Stimulated activated naive CD8-positive, alpha-beta T cell treated with anti-CD3 and anti-CD28 coated beads, Interleukin-15, Interleukin-2, amounts not matched to agents 100 ng/mL and 50 ng/mL, for 24 hours (primary cell): ENCODE measurements around the gene BIRC7.

Source experiments
- H3K27ac Mint-ChIP-seq: one replicate; pipeline ENCODE4 v1.8.0; 2021; ENCODE audit warnings: mild to moderate bottlenecking, mixed read lengths
- H3K27me3 Mint-ChIP-seq: one replicate; pipeline ENCODE4 v1.8.0; 2021; ENCODE audit warnings: mixed read lengths
- H3K36me3 Mint-ChIP-seq: one replicate; pipeline ENCODE4 v1.8.0; 2021; ENCODE audit warnings: low read depth, mixed read lengths
- H3K4me1 Mint-ChIP-seq: one replicate; pipeline ENCODE4 v1.8.0; 2021; ENCODE audit warnings: low read depth, mixed read lengths
- H3K4me3 Mint-ChIP-seq: one replicate; pipeline ENCODE4 v1.8.0; 2021; ENCODE audit warnings: mild to moderate bottlenecking, mixed read lengths
- H3K9me3 Mint-ChIP-seq: one replicate; pipeline ENCODE4 v1.8.0; 2021; ENCODE audit warnings: mixed read lengths

BIRC7 gene

GRCh38 chr20:63235399-63235983 lies at the start of gene BIRC7:
Gene BIRC7, plus strand, starts transcription at chr20:63235905. Its CDS starts 192 bp downstream, at chr20:63236097.
- no peaks in the 10 kb centered on the region for H3K36me3 Mint-ChIP-seq
- H3K4me1 Mint-ChIP-seq: no peaks in the 10 kb centered on the region
- no peaks in the 10 kb centered on the region for H3K9me3 Mint-ChIP-seq
- H3K4me3 Mint-ChIP-seq: no peak within 1 kb of the TSS
- no peak within 1 kb of the TSS for H3K27ac Mint-ChIP-seq
- H3K27me3 Mint-ChIP-seq: peaks cover 15% of the 10 kb centered on the region

DNA sequence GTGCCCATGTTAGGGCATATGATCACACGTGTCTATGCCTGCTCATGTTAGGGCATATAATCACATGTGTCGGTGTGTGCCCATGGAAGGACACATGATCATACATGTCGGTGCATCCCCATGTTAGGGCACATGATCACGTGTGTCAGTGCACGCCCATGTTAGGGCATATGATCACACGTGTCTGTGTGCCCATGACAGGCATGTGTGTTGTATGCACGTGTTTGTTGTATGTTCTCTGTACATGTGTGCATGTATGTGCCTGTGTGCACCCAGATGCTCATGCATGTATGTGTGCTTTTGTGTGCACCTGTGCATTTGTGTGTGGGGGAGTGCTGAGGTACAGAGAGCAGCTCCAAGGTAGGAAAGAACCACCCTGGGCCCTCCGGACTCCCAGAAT lies 49.6 kb upstream of the BIRC7 start:
- Mint-ChIP-seq H3K4me3 (no peak overlapping the region), H3K9me3 (no peaks in the 10 kb centered on the region), H3K27ac (no peak overlapping the region)

GRCh38 chr20:63186528-63187316 lies 49.0 kb upstream of the BIRC7 start:
- no peaks in the 10 kb centered on the region for H3K36me3 Mint-ChIP-seq
- no peak overlapping the region for H3K27ac Mint-ChIP-seq
- no peak overlapping the region for H3K4me3 Mint-ChIP-seq
- peaks cover 8% of the 10 kb centered on the region for H3K27me3 Mint-ChIP-seq
- H3K4me1 Mint-ChIP-seq: no peaks in the 10 kb centered on the region
- no peaks in the 10 kb centered on the region for H3K9me3 Mint-ChIP-seq

More for the DNA sequence above, 49.6 kb upstream of the BIRC7 start:
- Mint-ChIP-seq H3K36me3 (no peaks in the 10 kb centered on the region), H3K4me1 (no peaks in the 10 kb centered on the region), H3K27me3 (peaks cover 8% of the 10 kb centered on the region)

DNA sequence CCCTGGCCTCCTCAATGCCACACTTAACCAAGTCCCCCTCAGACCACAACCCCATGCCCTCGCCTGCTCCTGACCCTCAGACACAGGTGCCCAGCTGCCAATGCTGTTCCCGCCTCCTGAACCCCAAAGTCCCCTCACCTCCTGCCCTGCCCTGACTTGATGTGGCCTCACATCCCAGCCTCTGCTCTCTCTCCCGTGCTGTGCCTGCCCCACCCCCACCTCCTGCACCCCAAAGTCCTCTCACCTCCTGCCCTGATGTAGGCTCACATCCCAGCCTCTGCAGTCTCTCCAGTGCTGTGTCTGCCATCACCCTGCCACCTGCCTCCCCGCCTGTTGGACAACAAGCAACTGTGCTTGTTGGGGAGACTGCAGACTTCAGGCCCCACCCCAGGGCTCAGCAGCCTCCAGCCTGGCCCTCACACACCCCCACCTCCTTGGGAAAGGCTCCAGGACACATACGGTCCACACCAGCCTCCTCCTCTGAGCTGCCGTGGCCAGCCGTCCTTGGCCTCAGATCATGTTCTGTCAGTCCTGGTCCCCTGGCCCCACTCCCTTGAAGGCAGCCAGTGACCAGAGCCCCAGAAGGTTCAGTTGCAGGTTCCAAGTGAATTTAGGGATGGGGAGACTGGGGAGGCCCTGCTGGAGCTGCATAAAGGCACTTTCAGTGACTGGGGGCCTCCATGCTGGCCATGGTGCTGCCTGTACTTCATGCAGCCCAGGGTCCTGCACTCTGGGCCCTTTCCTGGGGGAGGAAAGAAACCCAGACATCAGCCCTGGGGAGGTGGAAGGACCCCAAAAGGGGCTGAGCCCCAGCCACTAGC lies 48.2 kb upstream of the BIRC7 start:
- Mint-ChIP-seq H3K27ac (no peak overlapping the region), H3K4me3 (no peak overlapping the region), H3K4me1 (no peaks in the 10 kb centered on the region), H3K36me3 (no peaks in the 10 kb centered on the region), H3K27me3 (peaks cover 3% of the 10 kb centered on the region), H3K9me3 (no peaks in the 10 kb centered on the region)

GRCh38 chr20:63188159-63188442 lies 47.6 kb upstream of the BIRC7 start:
- H3K9me3 Mint-ChIP-seq: no peaks in the 10 kb centered on the region
- H3K4me1 Mint-ChIP-seq: no peaks in the 10 kb centered on the region
- H3K36me3 Mint-ChIP-seq: no peaks in the 10 kb centered on the region
- no peak overlapping the region for H3K4me3 Mint-ChIP-seq
- H3K27me3 Mint-ChIP-seq: peaks cover 3% of the 10 kb centered on the region
- no peak overlapping the region for H3K27ac Mint-ChIP-seq

DNA sequence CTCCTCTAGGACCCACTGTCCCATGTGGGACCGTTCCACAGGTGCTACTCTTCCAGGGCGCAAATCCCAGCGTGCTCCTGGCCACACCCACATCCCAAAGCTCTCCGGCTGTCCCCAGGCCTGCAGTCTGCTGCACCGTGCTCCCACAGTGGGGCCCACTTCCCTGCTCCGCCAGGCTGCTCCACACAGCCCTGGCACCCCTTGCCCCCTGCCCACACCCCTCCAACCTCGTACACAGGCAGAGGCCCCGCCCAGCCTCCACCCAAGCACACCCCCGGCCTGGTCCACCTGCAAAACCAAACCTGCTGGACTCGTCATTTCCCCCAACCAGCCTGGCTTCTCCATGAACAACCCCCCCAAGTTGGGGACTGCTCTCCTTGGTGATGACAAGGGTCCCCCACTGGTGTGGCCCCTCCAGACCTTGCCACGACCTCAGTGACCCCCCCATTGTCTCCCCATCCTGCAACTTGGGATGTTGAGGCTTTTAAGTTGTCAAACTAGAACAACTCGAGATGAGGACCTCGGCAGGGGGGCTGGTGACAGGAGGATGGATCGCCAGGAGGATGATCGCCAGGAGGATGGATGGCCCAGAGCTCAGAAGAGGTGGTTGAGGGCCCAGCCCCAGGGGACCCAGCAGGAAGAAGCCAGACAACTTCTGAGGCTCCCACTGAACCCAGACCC lies 46.9 kb upstream of the BIRC7 start:
- Mint-ChIP-seq H3K4me3 (no peak overlapping the region), H3K36me3 (no peaks in the 10 kb centered on the region), H3K4me1 (no peaks in the 10 kb centered on the region), H3K27ac (no peak overlapping the region), H3K27me3 (peaks cover 3% of the 10 kb centered on the region), H3K9me3 (no peaks in the 10 kb centered on the region)

DNA sequence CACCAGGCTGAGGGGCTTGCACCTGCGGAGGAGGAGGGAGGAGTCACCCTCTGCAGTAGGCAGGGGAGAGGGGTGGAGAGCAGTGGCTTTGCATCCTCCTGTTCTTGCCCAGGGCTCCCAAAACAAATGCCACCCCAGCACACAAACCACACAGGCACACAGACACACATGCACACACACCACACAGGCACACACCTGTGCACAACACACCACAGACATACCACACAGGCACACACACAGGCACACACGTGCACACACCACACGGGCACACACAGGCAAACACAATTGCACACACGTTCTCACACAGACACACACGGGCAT lies 46.4 kb upstream of the BIRC7 start:
- H3K27me3 Mint-ChIP-seq: no peaks in the 10 kb centered on the region
- no peaks in the 10 kb centered on the region for H3K36me3 Mint-ChIP-seq
- H3K27ac Mint-ChIP-seq: no peak overlapping the region
- no peak overlapping the region for H3K4me3 Mint-ChIP-seq
- H3K4me1 Mint-ChIP-seq: no peaks in the 10 kb centered on the region
- H3K9me3 Mint-ChIP-seq: no peaks in the 10 kb centered on the region

- Mint-ChIP-seq H3K27me3 (no peaks in the 10 kb centered on the region), H3K27ac (no peak overlapping the region), H3K36me3 (peaks cover 7% of the 10 kb centered on the region), H3K4me1 (no peaks in the 10 kb centered on the region), H3K9me3 (no peaks in the 10 kb centered on the region), H3K4me3 (no peak overlapping the region)
Measured at GRCh38 chr20:63189846-63190559, 45.7 kb upstream of the BIRC7 start.

GRCh38 chr20:63190828-63191227 lies 44.9 kb upstream of the BIRC7 start:
- H3K9me3 Mint-ChIP-seq: no peaks in the 10 kb centered on the region
- no peak overlapping the region for H3K27ac Mint-ChIP-seq
- no peaks in the 10 kb centered on the region for H3K27me3 Mint-ChIP-seq
- no peak overlapping the region for H3K4me3 Mint-ChIP-seq
- H3K36me3 Mint-ChIP-seq: peaks cover 15% of the 10 kb centered on the region
- H3K4me1 Mint-ChIP-seq: no peaks in the 10 kb centered on the region

GRCh38 chr20:63191400-63191799 lies 44.3 kb upstream of the BIRC7 start:
- H3K27me3 Mint-ChIP-seq: no peaks in the 10 kb centered on the region
- H3K4me3 Mint-ChIP-seq: no peak overlapping the region
- H3K36me3 Mint-ChIP-seq: peaks cover 21% of the 10 kb centered on the region
- peaks cover 2% of the 10 kb centered on the region for H3K4me1 Mint-ChIP-seq
- H3K9me3 Mint-ChIP-seq: no peaks in the 10 kb centered on the region
- no peak overlapping the region for H3K27ac Mint-ChIP-seq

- Mint-ChIP-seq H3K36me3 (peaks cover 29% of the 10 kb centered on the region), H3K9me3 (no peaks in the 10 kb centered on the region), H3K27me3 (no peaks in the 10 kb centered on the region), H3K4me3 (no peak overlapping the region), H3K27ac (no peak overlapping the region), H3K4me1 (peaks cover 4% of the 10 kb centered on the region)
Measured at GRCh38 chr20:63192721-63193120, 43.0 kb upstream of the BIRC7 start.

GRCh38 chr20:63194007-63194796 lies 41.5 kb upstream of the BIRC7 start:
- H3K27ac Mint-ChIP-seq: no peak overlapping the region
- no peaks in the 10 kb centered on the region for H3K27me3 Mint-ChIP-seq
- peaks cover 39% of the 10 kb centered on the region for H3K36me3 Mint-ChIP-seq
- no peak overlapping the region for H3K4me3 Mint-ChIP-seq
- H3K4me1 Mint-ChIP-seq: peaks cover 14% of the 10 kb centered on the region
- no peaks in the 10 kb centered on the region for H3K9me3 Mint-ChIP-seq

DNA sequence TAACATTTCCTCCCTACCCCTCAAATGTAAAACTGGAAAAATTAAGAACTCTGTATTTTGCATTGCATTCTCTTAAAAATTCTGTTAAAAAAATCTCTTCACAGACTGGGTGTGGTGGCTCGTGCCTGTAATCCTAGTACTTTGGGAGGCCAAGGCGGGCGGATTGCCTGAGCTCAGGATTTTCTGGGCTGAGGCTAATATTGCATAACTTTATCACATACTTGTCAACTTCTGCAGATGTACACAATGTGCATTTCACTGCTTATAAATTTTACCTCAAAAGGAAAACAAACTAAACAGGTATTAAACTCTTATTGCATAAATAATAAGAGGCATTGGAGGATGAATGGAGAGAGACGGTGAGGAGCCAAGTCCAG lies 40.9 kb upstream of the BIRC7 start:
- Mint-ChIP-seq H3K36me3 (peaks cover 44% of the 10 kb centered on the region), H3K4me1 (peaks cover 20% of the 10 kb centered on the region), H3K9me3 (no peaks in the 10 kb centered on the region), H3K4me3 (no peak overlapping the region), H3K27me3 (no peaks in the 10 kb centered on the region), H3K27ac (no peak overlapping the region)
